Chondrocyte (in vitro differentiated cells): ENCODE data around the gene MAD1L1. TPM values are rescaled to one million over a fixed set of nuclear protein-coding genes. Genes with fewer than 3 reads are reported as not detected.

Source experiments
- DNase-seq: peaks from one replicate; pipeline ENCODE4 v3.0.0; 2021; ENCODE audit warnings: mixed read lengths, low spot score
- H3K27ac Mint-ChIP-seq: one replicate; pipeline ENCODE4 v1.8.0; 2021; ENCODE audit warnings: mild to moderate bottlenecking, moderate library complexity, mixed read lengths; ENCODE audit not compliant: unreplicated experiment
- H3K27me3 Mint-ChIP-seq: 2 replicates; pipeline ENCODE4 v1.8.0; 2021; ENCODE audit warnings: low read depth, mixed read lengths
- H3K36me3 Mint-ChIP-seq: 2 replicates; pipeline ENCODE4 v1.8.0; 2021; ENCODE audit warnings: low read depth, mixed read lengths
- H3K4me1 Mint-ChIP-seq: 2 replicates; pipeline ENCODE4 v1.8.0; 2021; ENCODE audit warnings: low read depth, mild to moderate bottlenecking, mixed read lengths
- H3K4me3 Mint-ChIP-seq: one replicate; pipeline ENCODE4 v1.8.0; 2021; ENCODE audit warnings: mild to moderate bottlenecking, moderate library complexity, mixed read lengths; ENCODE audit not compliant: unreplicated experiment
- H3K9me3 Mint-ChIP-seq: 2 replicates; pipeline ENCODE4 v1.8.0; 2021; ENCODE audit warnings: low read depth, mixed read lengths
- CTCF ChIP-seq: fragments of 200-600 bp; sonication (generic); IDR thresholded peaks from 2 replicates; pipeline ENCODE4 v1.5.0; 2021; ENCODE audit warnings: antibody characterized with exemption, mild to moderate bottlenecking, moderate library complexity
- total RNA-seq: library from RNA; stranded (reverse); gene quantifications from 3 replicates; pipeline ENCODE4 v1.2.1, GENCODE V29; 2021

MAD1L1 gene
- total RNA-seq, 1 donor from 2014 or later, result 22.7 TPM

- peak; percentile 93 for DNase-seq
- Mint-ChIP-seq H3K27ac (no peak overlapping the region), H3K36me3 (no peaks in the 10 kb centered on the region), H3K4me3 (no peak overlapping the region), H3K4me1 (peaks cover 17% of the 10 kb centered on the region), H3K27me3 (no peaks in the 10 kb centered on the region), H3K9me3 (no peaks in the 10 kb centered on the region)
- TF ChIP-seq CTCF, result no peak
These were observed 219.1 kb downstream of the MAD1L1 start for GRCh38 chr7:2013381-2014311.

GRCh38 chr7:2012981-2013380 is 219.8 kb downstream of the MAD1L1 start:
- no peak overlapping the region for H3K27ac Mint-ChIP-seq
- DNase-seq, result peak; percentile 86
- no peak for TF ChIP-seq CTCF
- H3K36me3 Mint-ChIP-seq, result no peaks in the 10 kb centered on the region
- H3K27me3 Mint-ChIP-seq, result no peaks in the 10 kb centered on the region
- no peak overlapping the region for H3K4me3 Mint-ChIP-seq
- H3K4me1 Mint-ChIP-seq, result peaks cover 11% of the 10 kb centered on the region
- no peaks in the 10 kb centered on the region for H3K9me3 Mint-ChIP-seq

- DNase-seq, result peak; percentile 82
- TF ChIP-seq CTCF, result no peak
- H3K9me3 Mint-ChIP-seq, result no peaks in the 10 kb centered on the region
- no peaks in the 10 kb centered on the region for H3K36me3 Mint-ChIP-seq
- peaks cover 8% of the 10 kb centered on the region for H3K4me1 Mint-ChIP-seq
- H3K27me3 Mint-ChIP-seq, result no peaks in the 10 kb centered on the region
- H3K27ac Mint-ChIP-seq, result no peak overlapping the region
- no peak overlapping the region for H3K4me3 Mint-ChIP-seq
These were observed 220.5 kb downstream of the MAD1L1 start for GRCh38 chr7:2012044-2012900.

GRCh38 chr7:2011266-2012043 is 221.3 kb downstream of the MAD1L1 start:
- no peak overlapping the region for H3K4me3 Mint-ChIP-seq
- H3K9me3 Mint-ChIP-seq, result no peaks in the 10 kb centered on the region
- no peak overlapping the region for H3K27ac Mint-ChIP-seq
- H3K36me3 Mint-ChIP-seq, result no peaks in the 10 kb centered on the region
- peaks cover 8% of the 10 kb centered on the region for H3K4me1 Mint-ChIP-seq
- no peak for TF ChIP-seq CTCF
- DNase-seq, result peak; percentile 82
- no peaks in the 10 kb centered on the region for H3K27me3 Mint-ChIP-seq
